ENCODE data around the gene SMIM1.

DNA sequence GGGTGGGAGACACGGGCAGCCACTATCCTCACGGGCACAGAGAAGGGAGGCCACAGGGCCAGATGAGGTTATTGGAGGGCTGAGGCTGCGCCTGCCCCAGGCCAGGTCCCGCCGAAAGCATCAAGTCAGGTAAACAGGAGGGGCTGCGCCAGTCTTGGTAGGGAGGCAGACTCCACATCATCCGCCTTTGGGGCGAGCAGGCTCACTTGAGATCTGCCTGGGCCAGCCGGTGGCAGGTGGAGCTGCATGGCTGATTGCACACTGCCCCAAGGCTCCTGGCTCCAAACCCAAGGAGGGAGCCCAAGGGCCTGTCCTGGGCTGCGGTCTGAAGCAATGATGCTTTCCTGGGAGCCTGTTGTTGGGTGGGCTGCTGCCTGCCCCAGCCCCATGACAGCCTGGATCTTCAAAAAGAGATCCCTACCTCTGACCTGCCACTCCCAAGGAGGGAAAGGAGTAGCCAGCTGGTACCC, 4.6 kb downstream of the SMIM1 start:
- TF ChIP-seq, protein P1, sequence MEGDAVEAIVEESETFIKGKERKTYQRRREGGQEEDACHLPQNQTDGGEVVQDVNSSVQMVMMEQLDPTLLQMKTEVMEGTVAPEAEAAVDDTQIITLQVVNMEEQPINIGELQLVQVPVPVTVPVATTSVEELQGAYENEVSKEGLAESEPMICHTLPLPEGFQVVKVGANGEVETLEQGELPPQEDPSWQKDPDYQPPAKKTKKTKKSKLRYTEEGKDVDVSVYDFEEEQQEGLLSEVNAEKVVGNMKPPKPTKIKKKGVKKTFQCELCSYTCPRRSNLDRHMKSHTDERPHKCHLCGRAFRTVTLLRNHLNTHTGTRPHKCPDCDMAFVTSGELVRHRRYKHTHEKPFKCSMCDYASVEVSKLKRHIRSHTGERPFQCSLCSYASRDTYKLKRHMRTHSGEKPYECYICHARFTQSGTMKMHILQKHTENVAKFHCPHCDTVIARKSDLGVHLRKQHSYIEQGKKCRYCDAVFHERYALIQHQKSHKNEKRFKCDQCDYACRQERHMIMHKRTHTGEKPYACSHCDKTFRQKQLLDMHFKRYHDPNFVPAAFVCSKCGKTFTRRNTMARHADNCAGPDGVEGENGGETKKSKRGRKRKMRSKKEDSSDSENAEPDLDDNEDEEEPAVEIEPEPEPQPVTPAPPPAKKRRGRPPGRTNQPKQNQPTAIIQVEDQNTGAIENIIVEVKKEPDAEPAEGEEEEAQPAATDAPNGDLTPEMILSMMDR (optimal IDR thresholded peaks at IDR 0.05 in 1 of 3, IDR thresholded peaks at IDR 0.05 in 1 of 3, conservative IDR thresholded peaks at IDR 0.05 in 1 of 3; ENCODE audit: extremely low read depth in 1 of 3, insufficient read depth in 2 of 3, low read length in 3 of 3) = no peak
- TF ChIP-seq EZH2 (IDR thresholded peaks at IDR 0.05; ENCODE audit: low read length) = no peak
